SU-DHL-6 (cell line): ENCODE data around the gene SLAMF7.
A peak's percentile ranks its signal among the peaks of the same experiment; 100 is the strongest.

ENCODE experiments used
- H2AFZ ChIP-seq: fragments of 200-600 bp; sonication (generic); 2 replicates; pipeline ENCODE4 v1.6.1; 2014; ENCODE audit warnings: low read depth, mild to moderate bottlenecking, moderate library complexity, mixed read lengths, antibody characterized with exemption, low read length; ENCODE audit not compliant: severe bottlenecking
- H3F3A ChIP-seq: fragments of 200-600 bp; shearing (Covaris generic); 2 replicates; pipeline ENCODE4 v1.6.0; 2016; ENCODE audit warnings: antibody characterized with exemption, mild to moderate bottlenecking; ENCODE audit not compliant: insufficient read depth
- H3K27ac ChIP-seq: fragments of 200-600 bp; sonication (generic); 2 replicates; pipeline ENCODE4 v1.5.1; 2016; ENCODE audit warnings: low read depth, mild to moderate bottlenecking, low read length, moderate library complexity, mixed read lengths
- H3K27me3 ChIP-seq: fragments of 200-600 bp; sonication (generic), shearing (Covaris generic); 2 replicates; pipeline ENCODE4 v1.6.0; 2014; ENCODE audit warnings: mild to moderate bottlenecking, low read length
- H3K36me3 ChIP-seq: fragments of 200-600 bp; sonication (generic); 2 replicates; pipeline ENCODE4 v1.6.1; 2014; ENCODE audit warnings: mild to moderate bottlenecking, low read length, mixed read lengths
- H3K4me2 ChIP-seq: fragments of 300-600, 200-600 bp; shearing (Covaris generic), sonication (generic); 2 replicates; pipeline ENCODE4 v1.6.0; 2014; ENCODE audit warnings: low read length, low read depth, mild to moderate bottlenecking; ENCODE audit not compliant: poor library complexity, severe bottlenecking
- H3K4me3 ChIP-seq: fragments of 200-600 bp; sonication (generic); 2 replicates; pipeline ENCODE4 v1.5.1; 2014; ENCODE audit warnings: antibody characterized with exemption, low read length, mild to moderate bottlenecking, mixed read lengths; ENCODE audit not compliant: insufficient read depth, poor library complexity, severe bottlenecking
- H3K79me2 ChIP-seq: fragments of 200-600 bp; sonication (generic); 2 replicates; pipeline ENCODE4 v1.6.1; 2014; ENCODE audit warnings: mild to moderate bottlenecking, low read length, moderate library complexity; ENCODE audit not compliant: insufficient read depth
- H3K9ac ChIP-seq: fragments of 200-600 bp; sonication (generic); 2 replicates; pipeline ENCODE4 v1.7.0; 2014; ENCODE audit warnings: mild to moderate bottlenecking, low read length
- H3K9me2 ChIP-seq: fragments of 200-600 bp; sonication (generic); replicated peaks from 2 replicates; pipeline ENCODE4 v1.6.1; 2014; ENCODE audit warnings: low read length; ENCODE audit not compliant: insufficient read depth
- H3K9me3 ChIP-seq: fragments of 200-600 bp; sonication (generic); 2 replicates; pipeline ENCODE4 v1.6.1; 2014; ENCODE audit warnings: low read length, mixed read lengths; ENCODE audit not compliant: insufficient read depth
- H4K20me1 ChIP-seq: fragments of 200-600 bp; sonication (generic); 2 replicates; pipeline ENCODE4 v1.6.1; 2014; ENCODE audit warnings: low read depth, mild to moderate bottlenecking, antibody characterized with exemption, low read length, moderate library complexity, mixed read lengths
- CTCF ChIP-seq: fragments of 200-600 bp; sonication (generic); IDR thresholded peaks from one replicate; pipeline ENCODE4 v1.5.1; 2017; ENCODE audit warnings: antibody characterized with exemption, mild to moderate bottlenecking, low read length, moderate library complexity; ENCODE audit not compliant: insufficient read depth, poor library complexity, severe bottlenecking
- EZH2phosphoT487 ChIP-seq: fragments of 200-600 bp; sonication (generic), shearing (Covaris generic); conservative IDR thresholded peaks from 2 replicates; pipeline ENCODE4 v1.6.1; 2018; ENCODE audit warnings: mild to moderate bottlenecking, antibody characterized with exemption, low read length, moderate library complexity, mixed read lengths

SLAMF7 gene

GRCh38 chr1:160708118-160708517 lies 30.9 kb upstream of the SLAMF7 start:
- Histone ChIP-seq H3K9ac (peak overlapping the region; percentile 84), H3K4me3 (peak overlapping the region; percentile 77), H3K9me2 (no peaks in the 10 kb centered on the region), H3K4me2 (peak overlapping the region; percentile 84), H3K79me2 (peaks cover 86% of the 10 kb centered on the region), H3K9me3 (no peaks in the 10 kb centered on the region), H2AFZ (no peak overlapping the region), H4K20me1 (peaks cover 28% of the 10 kb centered on the region; the same call in 1 of the 2 replicates), H3K27me3 (no peaks in the 10 kb centered on the region), H3K36me3 (peaks cover 28% of the 10 kb centered on the region), H3F3A (peaks cover 58% of the 10 kb centered on the region), H3K27ac (peak overlapping the region; percentile 99)
- TF ChIP-seq CTCF, result no peak

GRCh38 chr1:160708801-160709200 lies 30.2 kb upstream of the SLAMF7 start:
- H4K20me1 ChIP-seq, result peaks cover 25% of the 10 kb centered on the region; the same call in 1 of the 2 replicates
- H3K4me2 ChIP-seq, result peak overlapping the region; percentile 84
- H3K79me2 ChIP-seq, result peaks cover 79% of the 10 kb centered on the region
- H3K36me3 ChIP-seq, result peaks cover 28% of the 10 kb centered on the region
- no peak overlapping the region for H2AFZ ChIP-seq
- H3K9me3 ChIP-seq, result no peaks in the 10 kb centered on the region
- H3K9ac ChIP-seq, result peak overlapping the region; percentile 84
- no peaks in the 10 kb centered on the region for H3K9me2 ChIP-seq
- TF ChIP-seq EZH2phosphoT487 (no peak), CTCF (no peak)
- no peaks in the 10 kb centered on the region for H3K27me3 ChIP-seq
- peak overlapping the region; percentile 77 for H3K4me3 ChIP-seq
- H3K27ac ChIP-seq, result peak overlapping the region; percentile 99
- H3F3A ChIP-seq, result peaks cover 65% of the 10 kb centered on the region

GRCh38 chr1:160709715-160710114 lies 29.3 kb upstream of the SLAMF7 start:
- Histone ChIP-seq H3K9ac (peak overlapping the region; percentile 84), H3K4me3 (peak overlapping the region; percentile 77)

More at GRCh38 chr1:160709715-160710114, 29.3 kb upstream of the SLAMF7 start:
- TF ChIP-seq CTCF, result no peak
- no peak for TF ChIP-seq EZH2phosphoT487
- H4K20me1 ChIP-seq, result peaks cover 16% of the 10 kb centered on the region; the same call in 1 of the 2 replicates
- no peaks in the 10 kb centered on the region for H3K9me3 ChIP-seq
- H3F3A ChIP-seq, result peaks cover 65% of the 10 kb centered on the region
- no peaks in the 10 kb centered on the region for H3K27me3 ChIP-seq
- peak overlapping the region; percentile 84 for H3K4me2 ChIP-seq
- H3K27ac ChIP-seq, result peak overlapping the region; percentile 99
- H3K79me2 ChIP-seq, result peaks cover 70% of the 10 kb centered on the region
- H2AFZ ChIP-seq, result no peak overlapping the region
- peaks cover 26% of the 10 kb centered on the region for H3K36me3 ChIP-seq
- no peaks in the 10 kb centered on the region for H3K9me2 ChIP-seq
